ENCODE results near the gene TULP3. TPM values are rescaled to one million over a fixed set of nuclear protein-coding genes. Genes with fewer than 3 reads are reported as not detected.

The TULP3 gene
- total and polyA plus RNA-seq, 2 experiments from 2014 or later: 19.0 to 22.9 TPM

DNA sequence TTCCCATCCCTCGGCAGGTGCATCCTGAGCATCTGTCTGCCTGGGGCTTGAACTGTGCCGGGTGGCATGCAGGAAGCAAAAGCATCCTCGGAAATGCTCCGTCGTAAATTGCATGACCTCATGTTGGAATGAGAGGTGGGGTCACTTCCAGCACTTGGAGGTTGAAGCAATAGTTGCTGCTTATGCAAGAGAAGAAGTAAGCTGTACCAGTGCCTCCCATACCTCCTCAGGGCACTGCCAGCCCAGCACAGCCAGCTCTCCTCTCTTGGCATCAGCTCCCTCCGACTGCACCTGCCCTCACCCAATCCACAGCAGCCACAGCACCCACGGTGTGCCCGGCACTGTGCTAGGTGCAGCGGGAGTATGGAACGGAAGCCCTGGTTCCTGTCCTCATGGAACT lies 80.1 kb downstream of the TULP3 start:
- no peak overlapping the region for H2AFZ ChIP-seq

DNA sequence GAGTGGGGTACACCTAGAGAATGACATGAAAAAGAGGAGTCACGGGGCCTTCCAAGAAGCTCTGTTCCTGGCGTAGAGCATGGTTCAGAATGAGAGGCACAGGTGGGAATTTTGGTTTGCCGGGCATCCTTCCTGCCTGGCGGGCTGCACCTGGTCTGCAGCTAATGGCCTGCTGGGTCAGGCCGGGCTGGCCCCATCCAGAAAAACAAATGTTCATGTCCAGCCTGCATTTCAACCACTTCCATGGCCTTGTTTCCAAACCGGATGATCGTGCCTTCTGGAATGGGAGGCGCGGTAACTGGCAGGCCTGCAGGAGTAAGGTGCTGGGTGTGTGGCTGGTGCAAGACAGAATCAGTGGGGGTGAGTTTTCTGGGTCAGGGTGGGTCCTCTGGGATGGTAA lies 82.9 kb downstream of the TULP3 start:
- no peaks in the 10 kb centered on the region for H4K20me1 ChIP-seq (ENCODE audit: insufficient read depth, poor library complexity, severe bottlenecking)

More for the DNA sequence above, 80.1 kb downstream of the TULP3 start:
- Histone ChIP-seq H4K20me1 (ENCODE audit: insufficient read depth, poor library complexity, severe bottlenecking) (no peaks in the 10 kb centered on the region), H3K27ac (no peak overlapping the region), H3K4me2 (no peak overlapping the region), H3K9me2 (replicated peaks; ENCODE audit: insufficient read depth) (no peaks in the 10 kb centered on the region), H3K36me3 (replicated peaks; ENCODE audit: insufficient read depth, low read depth) (no peaks in the 10 kb centered on the region), H3K27me3 (no peaks in the 10 kb centered on the region), H3K79me2 (no peaks in the 10 kb centered on the region), H3K4me1 (ENCODE audit: insufficient read depth) (no peaks in the 10 kb centered on the region), H3K9me3 (ENCODE audit: low read depth) (no peaks in the 10 kb centered on the region), H3K4me3 (no peak overlapping the region)
- WGBS (ENCODE audit: low lambda C conversion rate, missing lambda C conversion rate): 80% methylated on average over 10 of the region's 10 CpGs
- no peak for TF ChIP-seq EZH2phosphoT487 (IDR thresholded peaks at IDR 0.05; ENCODE audit: low read depth, severe bottlenecking, unreplicated experiment)
- TF ChIP-seq CTCF (IDR thresholded peaks at IDR 0.05; ENCODE audit: poor library complexity): no peak
- TF ChIP-seq EZH2 (IDR thresholded peaks at IDR 0.05; ENCODE audit: borderline replicate concordance): no peak
- DNase-seq (ENCODE audit: low spot score): no peak

DNA sequence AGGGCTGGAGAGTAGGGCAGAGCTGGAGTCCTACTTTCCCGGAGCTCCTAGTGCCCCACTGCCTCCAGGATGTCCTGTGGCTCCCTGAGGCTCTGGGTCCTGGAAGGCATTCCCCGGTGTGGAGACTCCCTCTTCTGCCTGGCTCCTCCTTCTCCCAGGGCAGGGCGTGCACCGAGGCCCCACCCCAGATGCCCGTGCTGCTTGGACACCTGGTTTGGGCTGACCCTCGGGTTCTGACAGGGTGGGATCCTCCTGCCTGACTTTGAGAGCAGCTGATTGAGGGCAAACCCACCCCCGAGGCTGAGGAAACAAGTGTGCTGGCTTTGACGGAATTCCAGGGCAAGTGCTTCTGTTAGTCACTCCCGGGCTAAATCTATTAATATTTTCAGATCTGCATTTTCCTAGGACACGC lies 83.9 kb downstream of the TULP3 start:
- WGBS (ENCODE audit: low lambda C conversion rate, missing lambda C conversion rate): 73% methylated on average over 10 of the region's 10 CpGs
- Histone ChIP-seq H3K4me2 (no peak overlapping the region), H3K9me3 (ENCODE audit: low read depth) (no peaks in the 10 kb centered on the region), H3K4me3 (no peak overlapping the region), H2AFZ (no peak overlapping the region), H3K9me2 (replicated peaks; ENCODE audit: insufficient read depth) (no peaks in the 10 kb centered on the region), H4K20me1 (ENCODE audit: insufficient read depth, poor library complexity, severe bottlenecking) (no peaks in the 10 kb centered on the region), H3K4me1 (ENCODE audit: insufficient read depth) (no peaks in the 10 kb centered on the region), H3K36me3 (replicated peaks; ENCODE audit: insufficient read depth, low read depth) (no peaks in the 10 kb centered on the region), H3K79me2 (no peaks in the 10 kb centered on the region), H3K27ac (no peak overlapping the region), H3K27me3 (no peaks in the 10 kb centered on the region)
- DNase-seq (ENCODE audit: low spot score): no peak
- no peak for TF ChIP-seq EZH2 (IDR thresholded peaks at IDR 0.05; ENCODE audit: borderline replicate concordance)
- no peak for TF ChIP-seq EZH2phosphoT487 (IDR thresholded peaks at IDR 0.05; ENCODE audit: low read depth, severe bottlenecking, unreplicated experiment)

More for the DNA sequence above, 82.9 kb downstream of the TULP3 start:
- no peak overlapping the region for H3K27ac ChIP-seq
- H3K27me3 ChIP-seq: no peaks in the 10 kb centered on the region
- no peak overlapping the region for H3K4me3 ChIP-seq
- TF ChIP-seq CTCF (IDR thresholded peaks at IDR 0.05; ENCODE audit: poor library complexity) (no peak), EZH2phosphoT487 (IDR thresholded peaks at IDR 0.05; ENCODE audit: low read depth, severe bottlenecking, unreplicated experiment) (no peak), EZH2 (IDR thresholded peaks at IDR 0.05; ENCODE audit: borderline replicate concordance) (no peak)
- WGBS (ENCODE audit: low lambda C conversion rate, missing lambda C conversion rate): 92% methylated on average over 9 of the region's 9 CpGs
- H3K36me3 ChIP-seq (replicated peaks; ENCODE audit: insufficient read depth, low read depth): no peaks in the 10 kb centered on the region
- H3K9me2 ChIP-seq (replicated peaks; ENCODE audit: insufficient read depth): no peaks in the 10 kb centered on the region
- DNase-seq (ENCODE audit: low spot score): no peak
- no peaks in the 10 kb centered on the region for H3K9me3 ChIP-seq (ENCODE audit: low read depth)
- no peaks in the 10 kb centered on the region for H3K4me1 ChIP-seq (ENCODE audit: insufficient read depth)
- H2AFZ ChIP-seq: no peak overlapping the region
- H3K4me2 ChIP-seq: no peak overlapping the region
- no peaks in the 10 kb centered on the region for H3K79me2 ChIP-seq

GRCh38 chr12:2976581-2976996 lies 85.9 kb downstream of the TULP3 start:
- TF ChIP-seq CTCF (IDR thresholded peaks at IDR 0.05; ENCODE audit: poor library complexity): no peak
- TF ChIP-seq EZH2 (IDR thresholded peaks at IDR 0.05; ENCODE audit: borderline replicate concordance): no peak
- no peak for TF ChIP-seq EZH2phosphoT487 (IDR thresholded peaks at IDR 0.05; ENCODE audit: low read depth, severe bottlenecking, unreplicated experiment)
- Histone ChIP-seq H3K27me3 (no peaks in the 10 kb centered on the region), H2AFZ (no peak overlapping the region), H3K79me2 (no peaks in the 10 kb centered on the region), H3K4me2 (no peak overlapping the region), H3K9me2 (replicated peaks; ENCODE audit: insufficient read depth) (no peaks in the 10 kb centered on the region), H3K4me1 (ENCODE audit: insufficient read depth) (no peaks in the 10 kb centered on the region), H3K27ac (no peak overlapping the region), H3K9me3 (ENCODE audit: low read depth) (no peaks in the 10 kb centered on the region), H3K36me3 (replicated peaks; ENCODE audit: insufficient read depth, low read depth) (no peaks in the 10 kb centered on the region), H3K4me3 (no peak overlapping the region), H4K20me1 (ENCODE audit: insufficient read depth, poor library complexity, severe bottlenecking) (no peaks in the 10 kb centered on the region)
- 83% methylated on average over 3 of the region's 6 CpGs for WGBS (ENCODE audit: low lambda C conversion rate, missing lambda C conversion rate)
- DNase-seq (ENCODE audit: low spot score): no peak

Data from hepatocyte (in vitro differentiated cells).